Testis (tissue), 3 donors: ENCODE data around the gene CHRD. TPM values are rescaled to one million over a fixed set of nuclear protein-coding genes. Genes with fewer than 3 reads are reported as not detected.

ENCODE experiments used
- DNase-seq: peaks from one replicate; pipeline ENCODE4 v3.0.0-alpha.2; 2019
- H3K27ac ChIP-seq, 2 donors: fragments of 200-600 bp; sonication (generic); one replicate each; pipeline ENCODE4 v1.5.1; 2019
- H3K27me3 ChIP-seq: fragments of 200-600 bp; sonication (generic); one replicate; pipeline ENCODE4 v1.5.1; 2019
- H3K36me3 ChIP-seq: fragments of 200-600 bp; sonication (generic); one replicate; pipeline ENCODE4 v1.5.1; 2017; ENCODE audit warnings: low read depth; ENCODE audit errors: missing control alignments
- H3K4me1 ChIP-seq: fragments of 200-600 bp; sonication (generic); one replicate; pipeline ENCODE4 v1.5.1; 2019
- H3K4me3 ChIP-seq, 2 donors: fragments of 200-600 bp; sonication (generic); one replicate each; pipeline ENCODE4 v1.5.1; 2017 to 2019
- H3K9me3 ChIP-seq: fragments of 200-600 bp; sonication (generic); one replicate; pipeline ENCODE4 v1.5.1; 2017
- CTCF ChIP-seq, 3 experiments: fragments of 450-650 bp in 2 of 3; fragments of 200-600 bp in 1 of 3; sonication (generic) in 1 of 3; IDR thresholded peaks; one replicate each; pipeline ENCODE4 v1.5.1; 2016 to 2019; ENCODE audit warnings: antibody characterized with exemption in 3 of 3, mild to moderate bottlenecking in 2 of 3, moderate library complexity in 1 of 3
- POLR2A ChIP-seq: fragments of 450-650 bp; IDR thresholded peaks from one replicate; pipeline ENCODE4 v1.6.1; 2017; ENCODE audit warnings: antibody characterized with exemption, mild to moderate bottlenecking, moderate library complexity
- WGBS, 2 donors: methylation state at CpG; one replicate each; pipeline ENCODE4 v1.1.5; 2018; 5-methylcytosine and 5-hydroxymethylcytosine counted together
- intact Hi-C: fragments of 100-400 bp; cut with DNase I; formaldehyde crosslinking; loops from one replicate; pipeline ENCODE4 v1.15.1; 2023; ENCODE audit warnings: low total_unique reads
- polyA plus RNA-seq: library from polyadenylated mRNA; stranded (reverse); fragments of 350-450 nt; fragmentation: Illumina TruSeq; extraction: RNeasy Lipid Tissue Mini Kit (QIAGEN cat#74804); gene quantifications from one replicate; pipeline ENCODE4 v1.2.3, GENCODE V29; 2014; ENCODE audit warnings: low read depth, low replicate concordance; ENCODE audit not compliant: insufficient read depth
- total RNA-seq, 2 donors: library from RNA; depleted of rRNA; stranded (reverse); fragments of >200 nt; gene quantifications; one replicate each; pipeline ENCODE4 v1.2.3, GENCODE V29; 2016

CHRD gene
- total and polyA plus RNA-seq, 3 donors from 2014 or later: 3.5 to 4.3 (median 4.3) TPM

DNA sequence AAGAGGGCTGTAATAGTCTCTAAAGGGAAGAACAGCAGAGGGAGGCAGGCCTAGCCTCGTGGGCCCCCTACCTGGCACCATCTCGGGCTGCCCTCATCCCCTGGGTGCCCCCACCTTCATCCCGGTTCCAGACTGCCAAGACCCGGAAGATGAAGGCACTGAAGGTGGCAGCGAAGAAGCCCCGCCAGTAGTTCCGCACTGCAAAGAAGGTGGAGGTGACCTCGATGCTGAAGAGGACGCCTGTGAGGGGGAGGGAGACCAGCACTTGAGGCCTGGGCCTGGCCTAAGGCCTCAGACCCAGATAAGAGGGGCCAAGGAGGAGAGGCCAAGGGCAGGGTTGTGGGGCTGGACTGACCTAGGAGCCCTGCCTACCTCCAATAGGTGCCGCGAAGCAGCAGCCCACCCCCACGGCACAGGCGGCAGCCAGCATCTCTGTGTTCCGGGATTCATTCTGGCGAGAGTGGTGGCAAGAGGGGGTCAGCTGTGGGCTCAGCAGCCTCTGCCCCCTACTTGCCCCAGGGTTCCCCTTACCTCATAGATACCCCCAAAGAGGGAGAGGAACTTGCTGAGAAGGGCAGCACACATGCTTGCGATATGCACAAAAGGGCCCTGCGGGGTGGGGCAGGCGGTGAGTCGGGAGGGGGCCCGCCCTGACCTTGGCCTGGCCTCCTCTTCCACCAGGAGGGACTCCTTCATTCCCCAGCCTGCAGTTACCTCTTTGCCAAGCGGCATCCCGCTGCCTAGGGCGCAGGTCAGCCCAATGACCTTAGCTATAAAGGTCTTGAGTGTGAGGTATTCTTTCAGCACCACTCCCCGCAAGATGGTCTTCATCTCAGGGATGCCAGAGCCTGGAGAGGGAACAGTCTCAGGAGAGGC, 22.4 kb upstream of the CHRD start:
- no peak for TF ChIP-seq POLR2A
- no peak for TF ChIP-seq CTCF (IDR thresholded peaks at IDR 0.05)
- H3K36me3 ChIP-seq: no peaks in the 10 kb centered on the region

DNA sequence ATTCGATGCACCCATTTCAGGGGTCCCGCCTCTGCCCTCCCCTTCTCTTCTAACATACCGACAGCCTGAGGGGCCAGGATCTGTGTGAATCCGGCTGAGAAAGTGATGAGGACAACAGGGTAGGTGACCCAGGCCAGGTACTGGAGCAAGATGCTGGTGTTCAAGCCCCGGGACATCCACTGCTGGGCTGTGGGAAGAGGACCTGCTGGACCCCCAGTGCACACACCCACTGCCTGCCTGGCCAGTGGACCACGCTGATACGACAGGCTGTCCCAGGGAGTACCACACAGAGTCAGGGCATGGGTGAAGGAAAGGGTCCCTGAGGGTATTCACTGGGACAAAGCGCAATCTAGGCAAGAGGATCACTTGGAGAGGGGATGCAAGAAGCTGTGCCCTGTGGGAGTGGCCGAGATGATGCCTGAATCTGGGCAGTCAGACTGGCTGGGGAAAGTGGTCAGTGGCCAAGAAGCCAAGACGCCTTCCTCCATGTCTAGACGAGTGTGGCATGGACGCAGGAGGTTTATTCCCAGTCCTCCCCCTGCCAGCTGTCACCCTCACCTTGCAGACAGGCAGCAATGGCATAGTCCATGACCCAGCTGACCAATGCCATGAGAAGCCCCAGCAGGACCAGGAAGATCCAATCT, 21.6 kb upstream of the CHRD start:
- peaks cover 49% of the 10 kb centered on the region for H3K4me1 ChIP-seq
- TF ChIP-seq POLR2A: no peak
- no peak for TF ChIP-seq CTCF (IDR thresholded peaks at IDR 0.05)
- WGBS, 2 donors: 80 to 97% methylated on average over 9 to 12 of the region's 12 CpGs
- H3K27ac ChIP-seq: no peak overlapping the region
- no peaks in the 10 kb centered on the region for H3K36me3 ChIP-seq
- DNase-seq: no peak
- intact Hi-C loops: no loop called here
- H3K4me3 ChIP-seq: no peak overlapping the region
- H3K27me3 ChIP-seq: no peaks in the 10 kb centered on the region
- H3K9me3 ChIP-seq: no peaks in the 10 kb centered on the region

More for the DNA sequence above, 22.4 kb upstream of the CHRD start:
- WGBS, 2 donors: 76 to 90% methylated on average over 14 to 24 of the region's 24 CpGs
- DNase-seq: no peak
- Histone ChIP-seq H3K27ac (no peak overlapping the region), H3K4me3 (no peak overlapping the region), H3K4me1 (peaks cover 53% of the 10 kb centered on the region), H3K9me3 (no peaks in the 10 kb centered on the region), H3K27me3 (no peaks in the 10 kb centered on the region)
- intact Hi-C loops: no loop called here

DNA sequence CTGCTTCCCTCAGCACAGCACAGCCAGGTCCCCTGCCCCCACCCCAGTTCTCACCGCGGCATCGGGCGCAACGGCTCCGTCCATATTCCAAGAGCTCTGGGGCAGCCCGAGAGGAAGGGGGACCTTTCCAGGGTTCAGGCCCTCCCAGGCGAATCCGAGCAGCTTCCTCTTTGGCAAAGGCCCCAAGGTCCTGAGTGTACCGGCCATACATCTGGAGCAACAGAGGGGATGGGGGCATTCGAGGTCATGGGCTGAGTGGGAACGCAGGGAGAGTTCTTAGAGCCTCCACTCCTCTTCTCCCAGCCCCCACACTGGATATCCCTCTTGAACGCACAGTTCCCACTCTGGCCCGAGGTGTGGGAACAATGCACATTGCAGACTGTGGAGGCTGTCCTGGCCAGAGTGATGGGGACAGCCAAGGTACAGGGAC, 20.9 kb upstream of the CHRD start:
- H3K36me3 ChIP-seq: no peaks in the 10 kb centered on the region
- no peaks in the 10 kb centered on the region for H3K27me3 ChIP-seq
- intact Hi-C loops: no loop called here
- no peak for TF ChIP-seq POLR2A
- no peak for TF ChIP-seq CTCF (IDR thresholded peaks at IDR 0.05)
- no peaks in the 10 kb centered on the region for H3K9me3 ChIP-seq
- no peak overlapping the region for H3K4me3 ChIP-seq
- DNase-seq: no peak
- peaks cover 54% of the 10 kb centered on the region for H3K4me1 ChIP-seq
- H3K27ac ChIP-seq: peak overlapping the region in 1 of 2 donors; percentile 98
- 40 to 63% methylated on average over 14 of the region's 14 CpGs for WGBS, 2 donors

DNA sequence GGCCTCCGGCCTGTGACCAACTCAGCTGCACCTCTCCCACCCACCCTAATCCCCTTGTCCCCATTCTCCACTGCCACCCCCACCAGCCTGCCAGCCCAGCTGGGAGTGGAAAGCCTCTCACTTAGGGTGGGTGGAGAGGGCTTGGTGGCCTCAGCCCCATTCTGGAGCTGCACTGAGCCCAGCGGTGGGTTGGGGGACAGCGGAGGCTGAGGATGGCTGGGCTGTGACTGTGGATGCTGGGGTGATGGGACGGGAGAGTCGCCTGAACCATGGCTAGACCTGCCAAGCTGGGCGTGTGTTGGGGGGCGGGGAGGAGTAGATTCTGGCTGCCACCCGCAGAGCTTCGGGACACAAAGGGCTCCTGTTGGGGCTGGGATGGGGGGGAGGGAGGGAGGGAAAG, 20.2 kb upstream of the CHRD start:
- TF ChIP-seq POLR2A (no peak), CTCF (IDR thresholded peaks at IDR 0.05) (no peak)
- intact Hi-C loops: loop anchor here (10.0 kb wide), 1 partner anchor 45 kb away; the partner anchor contains the start of gene EIF4G1
- Histone ChIP-seq H3K27me3 (no peaks in the 10 kb centered on the region), H3K9me3 (no peaks in the 10 kb centered on the region), H3K4me1 (peaks cover 58% of the 10 kb centered on the region), H3K36me3 (no peaks in the 10 kb centered on the region), H3K27ac (peak overlapping the region; percentile 37 to 98), H3K4me3 (peak overlapping the region in 1 of 2 donors; percentile 85)
- WGBS, 2 donors: 33 to 43% methylated on average over 6 to 9 of the region's 9 CpGs
- DNase-seq: peak; percentile 75
